Activated CD4-positive, alpha-beta T cell treated with anti-CD3 and anti-CD28 coated beads, Interleukin-2, amount 50 U/mL, for 1 hour (primary cell): ENCODE measurements around the gene CCL3.
"Not testable (repeated sequence)": the region's sequence is repeated elsewhere in the genome, so short reads cannot be mapped to it uniquely, and the experiment has no call there.

Experiments
- DNase-seq: peaks from one replicate; pipeline ENCODE4 v3.0.0-alpha.2; 2020

Gene CCL3

DNA sequence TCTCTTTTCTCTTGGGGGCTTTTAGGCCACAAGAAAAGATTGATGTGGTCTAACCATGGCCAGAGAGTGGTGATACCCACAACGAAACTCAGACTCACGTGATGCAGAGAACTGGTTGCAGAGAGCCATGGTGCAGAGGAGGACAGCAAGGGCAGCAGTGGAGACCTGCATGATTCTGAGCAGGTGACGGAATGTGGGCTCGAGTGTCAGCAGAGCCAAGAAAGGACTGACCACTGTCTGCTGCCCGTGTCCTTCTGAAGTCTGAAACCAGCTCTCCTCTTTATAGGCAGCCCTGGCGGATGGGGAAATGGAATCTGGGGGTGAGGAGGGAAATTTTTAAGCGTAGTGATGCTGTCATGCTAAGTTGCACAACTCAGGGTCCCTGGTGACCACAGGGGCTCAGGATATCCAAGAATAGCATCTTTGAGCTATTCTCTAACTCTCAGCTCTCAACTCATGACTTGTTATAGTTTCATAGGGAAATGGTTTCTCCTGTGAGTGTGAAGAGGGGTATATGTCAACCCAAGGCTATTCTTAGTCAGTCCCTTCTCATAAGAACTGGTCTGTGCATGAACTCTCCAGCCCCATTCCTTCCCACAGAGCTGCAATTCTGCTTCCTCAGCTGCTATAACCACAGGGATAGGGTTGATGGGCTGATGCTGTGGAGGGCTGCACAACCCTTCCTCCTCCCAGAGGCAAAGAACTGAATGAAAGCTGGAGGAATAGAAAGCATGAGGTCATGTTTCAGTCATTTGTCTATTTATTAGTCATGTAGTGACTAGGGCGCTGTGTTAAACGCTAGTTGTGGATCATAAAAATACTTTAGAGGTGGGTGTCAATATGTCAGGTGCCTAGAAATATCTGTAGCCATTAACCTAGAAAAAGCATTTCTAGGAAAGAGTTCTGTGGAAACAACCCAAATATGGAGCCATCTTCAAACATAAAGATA lies at the start of gene CCL3:
TSS of gene CCL3 (minus strand) at position 256 of the 949 bp plus-strand sequence. CDS start at position 171, 85 bp downstream.
- DNase-seq = no peak

DNA sequence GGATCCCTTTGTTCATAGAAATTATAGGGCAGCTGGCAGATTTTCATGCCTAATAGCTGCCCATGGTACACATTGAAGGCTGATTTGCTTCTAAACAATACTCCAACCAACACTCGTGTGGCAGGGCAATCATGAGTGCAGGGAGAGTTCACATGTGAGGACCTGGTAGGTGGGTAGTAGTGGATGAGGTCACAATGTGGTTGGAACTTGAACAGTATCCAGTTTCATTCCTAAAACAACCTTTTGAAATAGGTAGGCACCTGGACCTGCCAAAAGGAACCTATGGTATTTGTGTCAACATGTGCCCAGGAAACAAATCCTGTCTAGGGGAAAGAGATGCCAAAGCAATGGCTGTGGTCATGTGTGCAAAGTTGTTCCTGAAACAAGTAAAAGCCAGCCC lies 46.5 kb upstream of the CCL3 start:
- DNase-seq = no peak

DNA sequence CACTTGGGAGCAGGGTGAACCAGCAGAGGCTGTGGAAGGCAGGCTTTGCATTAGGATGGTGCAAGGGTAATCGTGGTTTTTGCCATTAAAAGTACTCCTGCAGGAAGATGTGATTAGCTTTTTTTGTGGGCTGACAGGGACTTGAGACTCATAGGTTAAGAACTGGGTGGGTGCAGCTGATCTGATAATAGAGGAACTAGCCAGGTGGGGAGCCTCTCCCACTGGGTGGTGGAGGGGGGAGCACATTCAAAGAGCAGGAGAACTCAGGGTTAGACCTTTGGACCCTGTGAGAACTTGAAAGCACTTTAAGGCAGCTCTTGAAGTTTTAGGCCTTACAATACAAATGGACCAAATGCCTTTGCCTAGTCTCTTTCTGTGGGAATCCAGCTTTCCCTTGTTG lies 46.1 kb upstream of the CCL3 start:
- DNase-seq = no peak

DNA sequence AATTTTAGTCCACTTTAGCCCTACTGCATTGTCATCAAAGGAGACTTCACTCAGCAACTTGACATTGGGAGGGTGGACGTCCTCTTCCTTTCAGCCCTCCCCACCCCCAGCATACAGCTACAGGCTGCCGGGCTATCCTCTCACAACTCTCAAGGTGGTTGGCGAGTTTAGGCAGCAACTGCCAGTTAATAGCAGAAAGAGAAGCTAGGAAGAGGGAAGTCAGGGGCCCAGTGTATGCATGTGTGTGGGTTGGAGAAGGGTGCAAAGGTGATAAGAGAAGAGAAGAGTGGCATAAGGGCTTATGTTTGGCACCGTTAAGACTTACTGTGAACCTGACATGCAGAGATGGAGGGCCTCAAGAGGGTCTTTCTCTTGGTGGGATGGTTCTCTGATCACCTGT lies 45.5 kb upstream of the CCL3 start:
- no peak for DNase-seq

DNA sequence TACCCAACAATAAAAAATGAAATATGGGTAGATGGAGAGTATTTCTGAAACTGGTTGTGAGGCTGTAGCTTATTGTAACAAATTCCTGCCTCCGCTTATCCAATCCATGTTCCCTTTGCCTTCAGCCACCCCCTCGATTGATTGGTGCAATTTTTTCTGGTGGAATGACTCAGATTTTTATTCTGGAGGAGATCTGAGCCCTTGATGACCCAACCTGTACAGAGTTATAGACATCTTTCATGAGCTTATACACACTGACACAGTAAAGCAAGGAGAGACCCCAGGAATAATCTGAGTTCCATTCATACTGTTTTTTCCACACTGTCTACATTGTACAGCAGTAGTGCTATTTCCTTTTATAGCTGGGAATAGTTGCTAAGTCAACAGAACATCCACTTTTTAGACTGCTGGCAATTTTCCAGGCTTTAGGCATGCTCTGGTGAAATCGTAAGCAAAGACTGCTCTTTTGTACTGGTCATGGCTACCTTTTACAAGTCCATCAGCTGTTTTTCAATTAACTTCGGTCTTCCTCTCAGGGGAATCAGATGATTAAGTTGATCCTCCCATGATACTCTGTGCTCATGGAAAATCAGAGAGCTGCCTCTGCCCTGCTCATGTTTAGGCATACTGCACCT lies 43.8 kb upstream of the CCL3 start:
- DNase-seq = no peak

DNA sequence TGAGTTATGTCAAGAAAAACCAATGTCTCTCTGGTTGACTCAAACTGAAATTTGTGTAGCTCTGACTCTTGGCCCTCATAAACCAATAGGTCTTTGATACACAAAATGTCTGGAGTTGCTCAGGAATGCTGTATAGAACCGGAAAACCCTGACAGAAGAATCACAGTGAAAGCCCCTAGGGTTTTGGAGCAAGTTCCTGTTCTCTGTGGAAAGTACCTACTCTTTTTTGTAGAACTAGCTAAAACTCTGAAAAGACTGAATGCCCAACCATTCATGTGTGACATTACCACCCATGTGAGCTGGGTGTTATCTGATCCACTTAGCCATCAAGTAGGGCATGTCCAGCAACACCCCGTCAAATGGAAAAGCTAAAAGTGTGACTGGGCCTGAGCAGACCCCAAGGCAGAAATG lies 42.5 kb upstream of the CCL3 start:
- DNase-seq = no peak

DNA sequence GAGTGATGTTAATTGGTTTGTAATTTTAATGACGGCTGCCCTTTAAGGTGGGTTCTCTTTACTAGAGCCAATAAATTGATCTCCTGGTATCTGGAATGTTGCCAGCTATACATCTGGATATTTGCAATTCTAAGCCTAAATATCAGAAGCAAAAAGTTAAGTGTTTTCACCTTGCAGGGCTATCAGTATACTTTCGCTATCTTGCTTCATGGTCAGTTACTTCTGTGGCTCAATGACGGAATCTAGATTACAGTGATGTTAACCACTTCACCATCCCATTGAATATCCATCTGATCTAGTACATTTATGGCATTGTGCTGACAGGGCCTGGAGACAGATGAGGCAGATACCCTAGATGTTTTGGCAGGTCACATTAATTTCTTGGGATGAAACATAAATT lies 42.0 kb upstream of the CCL3 start:
- no peak for DNase-seq

DNA sequence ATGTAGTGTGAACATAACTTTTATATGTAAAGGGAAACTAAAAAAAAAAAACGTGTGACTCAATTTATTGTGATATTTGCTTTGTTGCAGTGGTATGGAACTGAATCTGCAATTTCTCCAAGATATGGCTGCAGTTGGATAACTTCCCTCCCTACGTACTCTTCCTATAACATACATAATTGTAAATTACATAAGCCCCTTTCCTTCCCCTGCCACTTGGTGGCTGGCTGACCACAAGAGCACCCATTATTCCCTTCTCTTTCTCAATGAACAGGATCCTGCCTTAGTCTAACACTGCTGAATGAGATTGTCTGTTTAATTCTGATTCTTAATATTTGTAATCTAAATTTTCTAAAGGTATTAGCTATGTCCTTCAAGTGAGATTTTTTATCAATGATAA lies 41.5 kb upstream of the CCL3 start:
- no peak for DNase-seq

DNA sequence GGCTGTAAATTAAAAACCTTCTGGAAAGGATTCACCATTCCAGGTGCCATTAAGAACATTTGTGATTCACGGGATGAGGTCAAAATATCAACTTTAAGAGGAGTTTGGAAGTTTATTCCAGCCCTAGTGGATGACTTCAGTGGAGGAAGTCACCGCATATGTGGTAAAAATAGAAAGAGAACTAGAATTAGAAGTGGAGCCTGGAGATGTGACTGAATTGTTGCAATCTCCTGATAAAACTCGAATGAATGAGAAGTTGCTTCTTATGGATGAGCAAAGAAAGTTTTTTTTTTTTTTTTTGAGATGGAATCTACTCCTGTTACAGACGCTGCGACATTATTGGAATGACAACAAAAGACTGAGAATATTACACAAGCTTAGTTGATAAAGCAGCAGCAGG lies 40.4 kb upstream of the CCL3 start:
- DNase-seq = no peak

DNA sequence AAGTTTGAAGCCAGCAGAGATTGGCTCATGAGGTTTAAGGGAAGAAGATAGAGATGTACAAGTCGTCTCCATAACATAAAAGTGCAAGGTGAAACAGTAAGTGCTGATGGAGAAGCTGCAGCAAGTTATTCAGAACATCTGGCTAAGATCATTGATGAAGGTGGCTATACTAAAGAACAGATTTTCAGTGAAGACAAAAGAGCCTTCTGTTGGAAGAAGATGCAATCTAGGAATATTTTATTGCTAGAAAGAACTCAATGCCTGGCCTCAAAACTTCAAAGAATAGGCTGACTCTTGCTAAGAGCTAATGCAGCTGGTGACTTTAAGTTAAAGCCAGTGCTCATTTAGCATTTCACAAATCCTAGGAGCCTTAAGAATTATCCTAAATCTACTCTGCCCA lies 39.7 kb upstream of the CCL3 start:
- no peak for DNase-seq

DNA sequence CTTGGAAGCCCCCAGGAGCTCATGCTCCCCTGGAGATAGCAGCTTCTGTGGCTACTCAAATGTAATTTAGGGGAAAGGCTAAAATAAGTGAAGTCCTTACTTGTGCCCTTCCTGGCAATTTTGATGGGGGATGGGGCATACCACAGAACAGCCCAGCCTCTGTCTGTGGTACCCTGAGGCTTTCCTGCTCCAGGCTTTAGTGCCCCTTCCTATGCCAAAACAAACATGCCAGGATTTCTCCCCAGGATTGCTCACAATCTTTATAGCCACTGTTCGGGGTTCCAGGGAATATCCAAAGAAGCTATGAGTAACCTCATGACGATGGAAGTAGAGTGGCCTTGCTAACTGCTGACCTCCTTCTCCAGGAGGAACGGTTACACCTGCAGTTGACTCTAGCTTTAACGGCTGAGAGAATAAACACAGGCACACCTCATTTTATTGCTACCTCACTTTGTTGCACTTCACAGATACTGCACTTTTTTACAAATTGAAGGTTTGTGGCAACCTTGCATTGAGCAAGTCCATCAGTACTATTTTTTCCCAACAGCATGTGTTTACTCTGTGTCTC lies 38.6 kb upstream of the CCL3 start:
- DNase-seq = no peak

DNA sequence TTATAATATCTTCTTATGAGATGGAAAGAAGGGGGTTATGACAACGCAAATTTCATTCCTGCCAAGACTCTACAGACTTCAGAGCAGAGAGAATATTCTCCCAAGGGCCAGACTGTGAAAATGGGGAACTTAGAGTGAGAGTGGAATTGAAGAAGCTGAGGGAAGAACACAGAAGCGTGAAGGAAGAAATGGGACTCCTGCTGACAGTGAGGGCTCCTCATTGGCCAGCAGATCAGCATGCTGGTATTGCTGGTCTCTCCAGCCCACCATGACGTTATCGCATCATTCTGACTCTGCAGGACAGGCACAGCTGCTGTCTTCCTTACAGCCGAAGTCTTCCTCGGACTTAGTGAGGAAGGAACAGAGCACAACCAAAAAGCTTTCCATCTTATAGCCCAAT lies 38.0 kb upstream of the CCL3 start:
- no peak for DNase-seq

DNA sequence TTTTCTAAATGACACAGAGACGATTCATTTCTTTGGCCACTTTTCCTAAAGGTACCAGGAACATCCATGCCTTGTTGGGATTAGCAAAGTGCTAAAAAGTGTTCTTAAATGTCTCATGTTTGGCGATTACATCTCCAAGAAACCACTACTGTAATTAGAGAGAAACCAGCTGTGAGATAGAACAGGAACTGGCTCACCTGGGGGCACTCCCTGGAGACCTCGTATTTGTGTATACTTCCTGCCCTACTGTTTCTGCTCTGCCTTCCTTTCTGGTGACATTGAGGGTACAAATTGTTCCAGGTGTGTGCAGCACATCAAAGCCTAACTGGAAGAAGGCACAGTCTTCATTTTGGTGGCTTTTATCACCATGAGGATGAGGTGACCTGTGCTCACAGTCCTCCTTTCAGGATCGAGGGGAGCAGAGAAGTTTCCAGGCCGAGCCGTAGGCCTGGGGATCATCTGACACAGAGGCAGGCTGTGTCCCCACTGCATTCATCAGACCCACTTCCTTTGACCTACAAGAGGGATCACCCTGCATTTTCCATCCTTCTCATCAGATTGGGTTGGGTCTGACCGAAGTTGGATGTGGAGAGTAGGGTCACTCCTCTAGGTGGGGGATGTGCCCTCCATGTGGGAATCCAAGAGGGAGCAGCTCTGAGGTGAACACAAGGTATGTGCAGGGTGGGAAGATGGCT lies 37.4 kb upstream of the CCL3 start:
- DNase-seq = no peak

DNA sequence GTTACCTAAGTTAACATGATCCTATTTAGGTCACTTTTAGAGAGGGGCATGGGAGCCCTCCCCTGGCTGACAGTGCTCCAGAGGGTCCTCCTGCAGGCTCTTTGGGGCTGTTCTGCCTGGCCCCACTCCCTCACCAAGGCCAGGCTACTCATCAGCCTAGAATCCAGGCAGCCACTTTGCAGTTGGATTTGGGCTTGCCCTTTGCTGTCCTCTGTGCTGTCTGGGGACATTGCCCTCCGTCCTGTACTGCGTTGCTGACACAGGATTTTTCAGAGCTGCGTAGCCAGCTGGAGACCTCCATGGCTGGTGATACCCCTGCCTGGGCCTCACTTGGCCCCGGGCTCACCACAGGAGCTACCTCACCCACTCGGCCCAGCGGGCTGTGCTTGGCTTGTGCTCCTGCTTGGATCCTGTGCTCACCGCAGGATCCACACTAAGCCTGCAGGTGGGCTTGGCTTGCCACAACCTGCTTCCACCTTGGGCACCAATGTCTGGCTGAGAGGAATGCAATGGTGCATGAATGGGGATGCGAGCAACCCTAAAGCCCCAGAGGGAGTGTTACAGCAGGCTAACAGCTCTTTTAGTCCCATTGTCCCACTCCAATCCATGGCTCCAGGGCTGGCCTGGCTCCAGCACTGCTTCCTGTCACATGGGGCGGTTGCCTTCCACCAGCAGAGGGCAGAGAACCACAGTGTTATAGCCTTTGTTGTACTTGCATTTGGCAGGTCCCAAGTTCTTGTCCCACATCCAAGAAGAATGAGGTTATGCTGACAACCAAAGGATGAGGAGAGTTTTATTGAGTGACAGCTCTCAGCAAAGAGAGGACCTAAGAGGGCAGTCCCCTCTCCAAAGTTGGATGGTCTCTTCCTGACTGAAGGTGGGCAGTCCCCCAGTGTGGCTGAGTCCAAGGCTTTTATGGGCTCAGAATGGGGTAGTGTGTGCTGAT lies 35.2 kb upstream of the CCL3 start:
- DNase-seq = no peak

DNA sequence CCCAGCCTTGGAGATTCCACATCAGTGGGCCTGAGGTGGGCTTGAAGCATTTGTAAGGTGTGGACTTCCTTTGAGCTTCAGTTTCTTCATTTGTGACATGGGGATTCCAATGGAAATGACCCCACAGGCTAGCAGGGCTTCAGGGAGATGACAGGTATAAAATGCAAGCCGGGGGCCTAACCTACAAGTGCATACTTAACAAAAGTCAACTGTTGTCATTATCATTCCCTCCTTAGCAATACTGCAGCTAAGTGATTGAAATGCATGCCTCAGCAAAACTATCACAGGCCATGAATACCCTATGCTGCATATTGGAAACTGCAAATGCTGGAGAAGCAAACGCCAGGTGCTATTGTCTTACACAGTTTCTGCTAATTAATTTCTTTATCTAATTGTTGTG lies 33.5 kb upstream of the CCL3 start:
- no peak for DNase-seq

DNA sequence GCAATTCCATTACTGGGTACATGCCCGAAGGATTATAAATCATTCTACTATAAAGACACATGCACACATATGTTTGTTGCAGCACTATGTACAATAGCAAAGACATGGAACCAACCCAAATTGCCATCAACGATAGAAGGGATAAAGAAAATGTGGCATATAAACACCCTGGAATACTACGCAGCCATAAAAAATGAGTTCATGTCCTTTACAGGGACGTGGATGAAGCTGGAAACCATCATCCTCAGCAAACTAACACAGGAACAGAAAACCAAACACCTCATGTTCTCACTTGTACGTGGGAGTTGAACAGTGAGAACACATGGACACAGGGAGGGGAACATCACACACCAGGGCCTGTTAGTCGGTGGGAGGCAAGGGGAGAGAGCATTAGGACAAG lies 31.2 kb upstream of the CCL3 start:
- DNase-seq = not testable (repeated sequence)

DNA sequence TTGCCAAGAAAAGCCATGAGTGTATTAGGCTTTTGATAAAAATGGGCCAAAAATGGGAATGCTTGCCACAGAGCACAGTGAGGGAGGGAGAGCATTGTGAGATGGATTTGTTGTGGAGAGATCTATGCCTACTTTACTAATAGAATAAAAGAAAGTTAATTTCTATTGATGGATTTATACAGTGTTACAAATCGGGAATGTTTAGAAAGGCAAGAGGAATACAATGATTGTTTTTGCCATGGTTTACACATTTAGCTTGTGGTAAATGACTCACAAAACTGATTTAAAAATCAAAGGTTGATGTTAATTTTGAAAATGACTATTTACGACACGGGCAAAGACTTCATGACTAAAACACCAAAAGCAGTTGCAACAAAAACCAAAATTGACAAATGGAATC lies 30.3 kb upstream of the CCL3 start:
- DNase-seq = no peak

DNA sequence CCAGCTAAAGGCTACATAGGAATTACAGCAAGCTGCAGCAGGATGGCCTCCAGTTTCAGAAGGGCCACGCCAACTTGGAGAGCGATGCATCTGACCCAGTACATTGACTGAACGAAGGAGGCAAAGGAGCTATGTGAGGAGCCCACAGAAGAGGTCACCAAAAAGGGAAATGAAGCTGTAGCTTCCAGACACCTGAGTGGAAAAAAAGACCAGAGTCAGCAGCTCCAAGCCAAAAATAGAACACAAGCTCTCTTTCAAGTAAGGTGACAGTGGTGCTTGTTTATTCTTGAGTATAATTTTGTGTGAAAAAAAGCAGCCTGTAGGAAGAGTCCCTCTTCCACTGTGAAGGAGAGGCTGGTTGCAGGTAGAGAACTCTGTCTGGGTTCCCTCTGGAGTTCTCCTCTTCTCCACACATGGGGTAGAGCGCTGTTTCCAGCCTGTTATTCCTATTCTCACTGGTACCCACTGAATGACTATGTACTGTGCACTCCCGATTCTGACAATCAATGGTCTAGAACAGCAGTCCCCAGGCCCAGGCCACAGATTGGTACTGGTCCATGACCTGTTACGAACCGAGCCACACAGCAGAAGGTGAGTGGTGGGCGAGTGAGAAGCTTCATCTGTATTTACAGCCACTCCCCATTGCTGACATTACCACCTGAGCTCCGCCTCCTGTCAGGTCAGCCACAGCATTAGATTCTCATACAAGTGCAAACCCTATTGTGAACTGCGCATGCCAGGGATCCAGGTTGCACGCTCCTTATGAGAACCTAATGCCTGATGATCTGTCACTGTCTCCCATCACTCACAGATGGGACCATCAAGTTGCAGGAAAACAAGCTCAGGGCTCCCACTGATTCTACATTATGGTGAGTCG lies 28.8 kb upstream of the CCL3 start:
- no peak for DNase-seq

DNA sequence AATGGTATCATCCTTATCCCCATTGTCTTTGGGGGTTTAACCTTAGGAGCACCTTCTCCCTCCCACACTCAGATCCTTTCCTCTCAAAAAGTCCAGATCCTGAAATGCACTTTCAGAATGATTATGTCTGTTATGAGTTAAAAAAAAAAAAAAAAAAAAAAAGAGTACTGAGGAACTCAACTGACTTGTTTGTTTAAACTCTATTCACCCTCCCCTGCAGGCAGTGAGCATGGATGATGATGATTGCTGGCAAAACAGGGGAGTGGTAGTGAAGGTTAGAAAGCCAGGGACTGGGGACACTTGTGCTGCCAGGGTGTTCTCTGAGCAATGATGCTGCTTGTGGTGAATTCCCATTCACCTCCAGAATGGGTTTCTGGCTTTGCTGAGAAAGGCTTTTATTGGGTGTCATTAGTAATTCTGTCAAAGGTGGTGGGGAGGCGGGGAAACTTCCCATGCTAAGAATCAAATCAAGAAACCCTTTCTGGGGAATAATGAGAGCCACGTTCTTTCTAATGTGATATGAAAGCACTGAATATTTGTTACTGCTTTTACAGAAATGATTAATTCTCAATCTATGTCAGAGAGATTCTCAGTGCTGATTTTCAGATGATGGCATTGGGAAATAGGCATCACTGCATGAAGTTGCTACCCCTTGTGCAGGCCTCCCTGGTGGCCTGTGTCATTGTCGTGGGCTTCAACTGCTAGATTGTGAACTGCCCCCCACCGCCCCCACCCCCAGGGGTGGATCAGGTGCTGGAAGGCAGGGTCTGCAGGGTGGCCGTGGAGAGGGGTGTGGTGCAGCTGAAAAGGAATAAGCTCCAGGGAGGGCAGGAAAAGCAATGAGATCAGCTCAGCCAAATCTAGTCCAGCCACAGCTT lies 27.8 kb upstream of the CCL3 start:
- no peak for DNase-seq

DNA sequence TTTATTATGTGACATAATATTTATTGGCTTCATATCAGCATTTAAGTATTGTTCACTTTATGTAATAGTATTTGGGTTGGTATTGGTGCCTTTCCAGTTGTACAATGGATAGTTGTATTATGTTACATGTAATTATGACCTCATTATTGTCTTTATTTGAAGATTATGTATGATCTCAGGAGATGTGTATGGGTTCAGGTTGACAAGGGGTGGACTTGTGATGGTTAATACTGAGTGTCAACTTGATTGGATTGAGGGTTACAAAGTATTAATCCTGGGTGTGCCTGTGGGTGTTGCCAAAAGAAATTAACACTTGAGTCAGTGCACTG lies 25.7 kb upstream of the CCL3 start:
- not testable (repeated sequence) for DNase-seq
